HepG2 (cell line): ENCODE results near the gene DNAJA3. TPM values are rescaled to one million over a fixed set of nuclear protein-coding genes. Genes with fewer than 3 reads are reported as not detected.

ENCODE experiments used
- ATAC-seq: fragments of 200-7000 bp; cut with Tn5 transposase; 3 replicates; pipeline ENCODE4 v1.9.1; 2020; ENCODE audit warnings: mild to moderate bottlenecking, moderate library complexity
- BruUV-seq: library from RNA; stranded (reverse); fragments of 400-500 nt; replicated peaks from 2 replicates; lab custom pipeline; 2021; lab: Mats Ljungman, UMichigan
- CTCF ChIA-PET: fragments of 300-600 bp; formaldehyde crosslinking; extraction: SDS; loops from one replicate; lab custom pipeline; 2021; ENCODE audit warnings: low total read pairs, inconsistent platforms, low intra/inter-chr PET ratio; lab: Yijun Ruan, JAX
- POLR2A ChIA-PET: fragments of 350-600 bp; sonication (Branson Sonifier 250); formaldehyde crosslinking; loops from one replicate; lab custom pipeline; 2020; ENCODE audit warnings: antibody characterized with exemption, inconsistent platforms; lab: Yijun Ruan, JAX
- DNase-seq: peaks from one replicate; pipeline ENCODE4 v3.0.0-alpha.2; 2015; ENCODE audit warnings: low spot score
- FAIRE-seq: peaks from 3 replicates; lab custom pipeline; 2011; peaks lifted over from hg19 to GRCh38; lab: Jason Lieb, UNC
- H2AFZ ChIP-seq: one replicate; pipeline ENCODE4 v1.6.1; 2011; ENCODE audit warnings: low read length, inconsistent platforms
- H3K27ac ChIP-seq: fragments of 300-600 bp; 3 replicates; pipeline ENCODE4 v1.8.0; 2011; ENCODE audit warnings: mixed run types, mild to moderate bottlenecking, mixed read lengths, low read length, inconsistent platforms; ENCODE audit not compliant: insufficient read depth; ENCODE audit errors: extremely low read length
- H3K27me3 ChIP-seq, 2 experiments: fragments of 200-600 bp in 1 of 2; 2 replicates in 1 of 2; 3 replicates in 1 of 2; pipeline versions ENCODE4 v1.6.0 to v1.8.0; 2011; ENCODE audit warnings: low read length in 2 of 2, mild to moderate bottlenecking in 2 of 2, moderate library complexity in 2 of 2, inconsistent platforms in 1 of 2; ENCODE audit not compliant: insufficient read depth in 2 of 2, control insufficient read depth in 1 of 2
- H3K36me3 ChIP-seq, 2 experiments: fragments of 200-600 bp in 1 of 2; replicated peaks in 1 of 2; 2 replicates in 1 of 2; 3 replicates in 1 of 2; pipeline versions ENCODE4 v1.5.1 to v1.8.0; 2011; ENCODE audit warnings: low read length in 2 of 2, inconsistent platforms in 1 of 2; ENCODE audit not compliant: insufficient read depth in 2 of 2, control insufficient read depth in 1 of 2
- H3K4me1 ChIP-seq: 2 replicates; pipeline ENCODE4 v1.5.1; 2012; ENCODE audit warnings: low read length, inconsistent platforms; ENCODE audit not compliant: insufficient read depth
- H3K4me2 ChIP-seq: 2 replicates; pipeline ENCODE4 v1.6.0; 2011; ENCODE audit warnings: low read depth, low read length, inconsistent platforms
- H3K4me3 ChIP-seq, 3 experiments: fragments of 200-600 bp in 1 of 3; sonication (generic), shearing (Covaris generic) in 1 of 3; replicated peaks in 1 of 3; 2 replicates each; pipeline ENCODE4 v1.5.1; 2011 to 2016; ENCODE audit warnings: low read length in 3 of 3, inconsistent platforms in 2 of 3, low read depth in 2 of 3, mild to moderate bottlenecking in 2 of 3, control low read depth in 1 of 3, mixed read lengths in 1 of 3; ENCODE audit not compliant: insufficient read depth in 1 of 3
- H3K79me2 ChIP-seq: one replicate; pipeline ENCODE4 v1.6.1; 2011; ENCODE audit warnings: low read length, inconsistent platforms; ENCODE audit not compliant: insufficient read depth
- H3K9ac ChIP-seq: 2 replicates; pipeline ENCODE4 v1.6.0; 2011; ENCODE audit warnings: mild to moderate bottlenecking, low read depth, low read length, inconsistent platforms; ENCODE audit not compliant: insufficient read depth
- H3K9me3 ChIP-seq: 2 replicates; pipeline ENCODE4 v1.5.1; 2012; ENCODE audit warnings: mild to moderate bottlenecking, low read length
- H4K20me1 ChIP-seq: 2 replicates; pipeline ENCODE4 v1.6.0; 2011; ENCODE audit warnings: inconsistent platforms, mild to moderate bottlenecking, low read length, moderate library complexity; ENCODE audit not compliant: insufficient read depth
- FOXA3 ChIP-seq: IDR thresholded peaks from 2 replicates; pipeline ENCODE4 v1.6.1; 2016; ENCODE audit warnings: missing genetic modification reagents, missing compliant biosample characterization
- GPN1 ChIP-seq: sonication (generic); formaldehyde crosslinking; IDR thresholded peaks from 2 replicates; pipeline ENCODE4 v1.5.1; 2020; ENCODE audit warnings: missing genetic modification reagents, borderline replicate concordance
- MAF1 ChIP-seq: sonication (generic); formaldehyde crosslinking; IDR thresholded peaks from 2 replicates; pipeline ENCODE4 v1.5.0; 2020; ENCODE audit warnings: missing genetic modification reagents, borderline replicate concordance
- PRMT3 ChIP-seq: sonication (generic); formaldehyde crosslinking; IDR thresholded peaks from 2 replicates; pipeline ENCODE4 v1.8.1; 2022; ENCODE audit warnings: low read depth, mild to moderate bottlenecking, moderate library complexity, missing genetic modification reagents, borderline replicate concordance
- REPIN1 ChIP-seq: sonication (generic); formaldehyde crosslinking; IDR thresholded peaks from 2 replicates; pipeline ENCODE4 v1.8.0; 2022; ENCODE audit warnings: missing genetic modification reagents, low read depth, mild to moderate bottlenecking, borderline replicate concordance
- TAF15 ChIP-seq: fragments of 200-400 bp; formaldehyde crosslinking; IDR thresholded peaks from one replicate; pipeline ENCODE4 v1.6.1; 2018; ENCODE audit warnings: mild to moderate bottlenecking, low read depth, low read length; ENCODE audit not compliant: poor library complexity, severe bottlenecking
- ZBTB7A ChIP-seq: sonication (generic); formaldehyde crosslinking; IDR thresholded peaks from 2 replicates; pipeline ENCODE4 v1.8.0; 2022; ENCODE audit warnings: mild to moderate bottlenecking, missing genetic modification reagents
- ZFAT ChIP-seq: sonication (generic); formaldehyde crosslinking; conservative IDR thresholded peaks from 2 replicates; pipeline ENCODE4 v1.8.1; 2023; ENCODE audit warnings: missing genetic modification reagents, inconsistent platforms
- ZNF546 ChIP-seq: sonication (generic); formaldehyde crosslinking; conservative IDR thresholded peaks from 2 replicates; pipeline ENCODE4 v1.8.1; 2023; ENCODE audit warnings: mild to moderate bottlenecking, missing genetic modification reagents
- ZNF777 ChIP-seq: sonication (generic); formaldehyde crosslinking; IDR thresholded peaks from 2 replicates; pipeline ENCODE4 v1.4.0; 2020; ENCODE audit warnings: missing genetic modification reagents
- ZNF780A ChIP-seq: sonication (generic); formaldehyde crosslinking; IDR thresholded peaks from 2 replicates; pipeline ENCODE4 v1.8.0; 2022; ENCODE audit warnings: mild to moderate bottlenecking, missing genetic modification reagents, moderate library complexity
- ZNF790 ChIP-seq: sonication (generic); formaldehyde crosslinking; IDR thresholded peaks from 2 replicates; pipeline ENCODE4 v1.8.0; 2022; ENCODE audit warnings: missing genetic modification reagents, mild to moderate bottlenecking, borderline replicate concordance
- ZNF841 ChIP-seq: sonication (generic); formaldehyde crosslinking; IDR thresholded peaks from 2 replicates; pipeline ENCODE4 v1.8.1; 2023; ENCODE audit warnings: missing genetic modification reagents, borderline replicate concordance
- ZNF878 ChIP-seq: sonication (generic); formaldehyde crosslinking; IDR thresholded peaks from 2 replicates; pipeline ENCODE4 v1.8.1; 2023; ENCODE audit warnings: mild to moderate bottlenecking, missing genetic modification reagents, moderate library complexity
- WGBS: methylation state at CpG from one replicate; pipeline ENCODE4 v1.1.6; 2017; ENCODE audit warnings: low lambda C conversion rate; 5-methylcytosine and 5-hydroxymethylcytosine counted together
- in situ Hi-C: cut with HindIII; loops from 2 replicates; pipeline ENCODE4 v1.10.0; 2017; ENCODE audit warnings: low pct_unique_long_range_greater_than_20kb; ENCODE audit not compliant: extremely low pct_ligation_motif_present
- intact Hi-C: fragments of 100-400 bp; cut with micrococcal nuclease; formaldehyde crosslinking; loops from one replicate; pipeline ENCODE4 v1.10.0; 2022; ENCODE audit not compliant: unreplicated experiment
- polyA plus RNA-seq, 8 experiments: library from polyadenylated mRNA; depleted of rRNA in 3 of 8; stranded (reverse) in 7 of 8; unstranded in 1 of 8; fragments of >200 nt; fragmentation: Illumina TruSeq in 4 of 8; extraction: Trizol in 4 of 8; gene quantifications; 2 replicates each; pipeline versions ENCODE4 v1.2.1 to v1.2.3, GENCODE V29; 2011 to 2016; ENCODE audit warnings: low read depth in 4 of 8, missing spikeins in 1 of 8, mixed read lengths in 1 of 8; ENCODE audit not compliant: insufficient read depth in 1 of 8
- total RNA-seq, 5 experiments: library from RNA; depleted of rRNA; stranded (reverse); fragments of >200 nt; fragmentation: Illumina TruSeq; extraction: Trizol; gene quantifications; 2 replicates each; pipeline ENCODE4 v1.2.3, GENCODE V29; 2016; ENCODE audit warnings: low read depth in 1 of 5
- TF ChIP-seq, protein P1 (sequence below): sonication (generic); formaldehyde crosslinking; IDR thresholded peaks from 2 replicates; pipeline ENCODE4 v1.5.0; 2020; ENCODE audit warnings: mild to moderate bottlenecking, missing genetic modification reagents, borderline replicate concordance
- TF ChIP-seq, protein P2 (sequence below): sonication (generic); formaldehyde crosslinking; IDR thresholded peaks from 2 replicates; pipeline ENCODE4 v1.4.0; 2020; ENCODE audit warnings: missing genetic modification reagents, borderline replicate concordance

DNAJA3 gene
- total and polyA plus RNA-seq, 2 of the 13 experiments (the other 11 are each of a cell fraction or from before 2014, with no cell fraction given), result 77.0 to 83.3 TPM

DNA sequence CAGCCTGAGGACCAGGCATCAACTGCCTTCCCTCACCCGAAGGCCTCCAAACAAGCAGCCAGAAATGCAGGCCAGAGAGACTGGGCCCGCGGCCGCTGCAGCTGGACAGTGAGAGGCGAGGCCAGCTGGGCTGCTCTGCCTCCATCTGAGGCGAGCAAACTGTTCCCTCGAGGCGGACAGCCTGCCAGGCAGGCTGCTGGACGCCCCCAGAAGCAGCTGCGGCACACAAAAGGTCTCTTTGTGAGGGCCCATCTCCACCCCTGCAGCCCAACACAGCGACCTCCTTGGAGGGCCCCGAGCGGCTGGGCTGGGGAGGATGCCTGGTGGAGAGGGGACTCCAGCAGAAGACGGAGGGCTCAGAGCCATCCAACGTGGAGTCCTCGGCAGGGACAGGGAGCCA is 14.0 kb upstream of the DNAJA3 start:
- Histone ChIP-seq H3K27me3 (no peaks in the 10 kb centered on the region; a peak in 1 of 5 replicates), H3K27ac (no peak overlapping the region), H3K79me2 (peaks cover 14% of the 10 kb centered on the region), H3K4me3 (no peak overlapping the region), H3K4me2 (no peak overlapping the region), H3K36me3 (peaks cover 4 to 25% of the 10 kb centered on the region in 2 experiments; a peak in 3 of 5 replicates), H3K4me1 (peaks cover 14% of the 10 kb centered on the region), H2AFZ (no peak overlapping the region), H3K9ac (no peak overlapping the region), H3K9me3 (no peaks in the 10 kb centered on the region), H4K20me1 (no peaks in the 10 kb centered on the region)
- WGBS, result 94% methylated on average over 12 of the region's 16 CpGs
- BruUV-seq, result no TSS peak
- no peak for TF ChIP-seq ZNF546 (CRISPR knock-in tag)
- no peak for TF ChIP-seq ZFAT
- TF ChIP-seq ZNF777 (CRISPR knock-in tag), result no peak
- TF ChIP-seq, protein P1, sequence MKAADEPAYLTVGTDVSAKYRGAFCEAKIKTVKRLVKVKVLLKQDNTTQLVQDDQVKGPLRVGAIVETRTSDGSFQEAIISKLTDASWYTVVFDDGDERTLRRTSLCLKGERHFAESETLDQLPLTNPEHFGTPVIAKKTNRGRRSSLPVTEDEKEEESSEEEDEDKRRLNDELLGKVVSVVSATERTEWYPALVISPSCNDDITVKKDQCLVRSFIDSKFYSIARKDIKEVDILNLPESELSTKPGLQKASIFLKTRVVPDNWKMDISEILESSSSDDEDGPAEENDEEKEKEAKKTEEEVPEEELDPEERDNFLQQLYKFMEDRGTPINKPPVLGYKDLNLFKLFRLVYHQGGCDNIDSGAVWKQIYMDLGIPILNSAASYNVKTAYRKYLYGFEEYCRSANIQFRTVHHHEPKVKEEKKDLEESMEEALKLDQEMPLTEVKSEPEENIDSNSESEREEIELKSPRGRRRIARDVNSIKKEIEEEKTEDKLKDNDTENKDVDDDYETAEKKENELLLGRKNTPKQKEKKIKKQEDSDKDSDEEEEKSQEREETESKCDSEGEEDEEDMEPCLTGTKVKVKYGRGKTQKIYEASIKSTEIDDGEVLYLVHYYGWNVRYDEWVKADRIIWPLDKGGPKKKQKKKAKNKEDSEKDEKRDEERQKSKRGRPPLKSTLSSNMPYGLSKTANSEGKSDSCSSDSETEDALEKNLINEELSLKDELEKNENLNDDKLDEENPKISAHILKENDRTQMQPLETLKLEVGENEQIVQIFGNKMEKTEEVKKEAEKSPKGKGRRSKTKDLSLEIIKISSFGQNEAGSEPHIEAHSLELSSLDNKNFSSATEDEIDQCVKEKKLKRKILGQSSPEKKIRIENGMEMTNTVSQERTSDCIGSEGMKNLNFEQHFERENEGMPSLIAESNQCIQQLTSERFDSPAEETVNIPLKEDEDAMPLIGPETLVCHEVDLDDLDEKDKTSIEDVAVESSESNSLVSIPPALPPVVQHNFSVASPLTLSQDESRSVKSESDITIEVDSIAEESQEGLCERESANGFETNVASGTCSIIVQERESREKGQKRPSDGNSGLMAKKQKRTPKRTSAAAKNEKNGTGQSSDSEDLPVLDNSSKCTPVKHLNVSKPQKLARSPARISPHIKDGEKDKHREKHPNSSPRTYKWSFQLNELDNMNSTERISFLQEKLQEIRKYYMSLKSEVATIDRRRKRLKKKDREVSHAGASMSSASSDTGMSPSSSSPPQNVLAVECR (CRISPR knock-in tag), result no peak
- TF ChIP-seq ZBTB7A (CRISPR knock-in tag), result no peak
- no peak for TF ChIP-seq FOXA3 (CRISPR knock-in tag)
- no peak for TF ChIP-seq REPIN1 (CRISPR knock-in tag)
- TF ChIP-seq ZNF790 (CRISPR knock-in tag), result no peak
- TF ChIP-seq MAF1 (CRISPR knock-in tag), result no peak
- TF ChIP-seq ZNF780A (CRISPR knock-in tag), result no peak
- no peak for TF ChIP-seq ZNF841 (CRISPR knock-in tag)
- TF ChIP-seq PRMT3 (CRISPR knock-in tag), result no peak
- TF ChIP-seq TAF15, result no peak
- no peak for TF ChIP-seq GPN1 (CRISPR knock-in tag)
- no peak for TF ChIP-seq ZNF878
- TF ChIP-seq, protein P2, sequence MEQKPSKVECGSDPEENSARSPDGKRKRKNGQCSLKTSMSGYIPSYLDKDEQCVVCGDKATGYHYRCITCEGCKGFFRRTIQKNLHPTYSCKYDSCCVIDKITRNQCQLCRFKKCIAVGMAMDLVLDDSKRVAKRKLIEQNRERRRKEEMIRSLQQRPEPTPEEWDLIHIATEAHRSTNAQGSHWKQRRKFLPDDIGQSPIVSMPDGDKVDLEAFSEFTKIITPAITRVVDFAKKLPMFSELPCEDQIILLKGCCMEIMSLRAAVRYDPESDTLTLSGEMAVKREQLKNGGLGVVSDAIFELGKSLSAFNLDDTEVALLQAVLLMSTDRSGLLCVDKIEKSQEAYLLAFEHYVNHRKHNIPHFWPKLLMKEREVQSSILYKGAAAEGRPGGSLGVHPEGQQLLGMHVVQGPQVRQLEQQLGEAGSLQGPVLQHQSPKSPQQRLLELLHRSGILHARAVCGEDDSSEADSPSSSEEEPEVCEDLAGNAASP (CRISPR knock-in tag), result no peak
- in situ Hi-C loops (no loop called here), intact Hi-C loops (no loop called here)
- DNase-seq (no peak), ATAC-seq (no peak), FAIRE-seq (no peak)
- ChIA-PET CTCF (no interaction called here), POLR2A (no interaction called here)
